IMR-90 (cell line): ENCODE data around the gene AOX1. TPM values are rescaled to one million over a fixed set of nuclear protein-coding genes. Genes with fewer than 3 reads are reported as not detected.
A peak's percentile ranks its signal among the peaks of the same experiment; 100 is the strongest.

Source experiments
- ATAC-seq: fragments of 200-7000 bp; cut with Tn5 transposase; 2 replicates; pipeline ENCODE4 v1.9.1; 2020; ENCODE audit warnings: low read depth, mild to moderate bottlenecking, moderate library complexity
- BruUV-seq: library from RNA; stranded (reverse); fragments of 400-500 nt; replicated peaks from 2 replicates; lab custom pipeline; 2021; lab: Mats Ljungman, UMichigan
- CTCF ChIA-PET: fragments of 300-600 bp; formaldehyde crosslinking; extraction: SDS; loops from one replicate; lab custom pipeline; 2021; ENCODE audit warnings: antibody characterized with exemption; lab: Yijun Ruan, JAX
- POLR2A ChIA-PET: fragments of 300-600 bp; sonication (Branson Sonifier 250); formaldehyde crosslinking; loops from one replicate; lab custom pipeline; 2022; ENCODE audit warnings: antibody characterized with exemption; ENCODE audit not compliant: unreplicated experiment; lab: Charles Lee
- DNase-seq: peaks from one replicate; pipeline ENCODE4 v3.0.0; 2013
- H2AFZ ChIP-seq: replicated peaks from 2 replicates; pipeline ENCODE3; 2013; ENCODE audit warnings: low read length, mild to moderate bottlenecking; ENCODE audit not compliant: poor library complexity
- H2AK5ac ChIP-seq: 2 replicates; pipeline ENCODE4 v1.6.1; 2013; ENCODE audit warnings: low read depth, low read length, inconsistent platforms
- H2AK9ac ChIP-seq: replicated peaks from 2 replicates; pipeline ENCODE3; 2013; ENCODE audit warnings: mild to moderate bottlenecking, low read depth, low read length, moderate library complexity; ENCODE audit not compliant: poor library complexity
- H2BK120ac ChIP-seq: 2 replicates; pipeline ENCODE4 v1.6.1; 2013; ENCODE audit warnings: low read depth, low read length, inconsistent platforms
- H2BK15ac ChIP-seq: 3 replicates; pipeline ENCODE4 v1.6.1; 2013; ENCODE audit warnings: low read depth, low read length, inconsistent platforms
- H2BK20ac ChIP-seq: 2 replicates; pipeline ENCODE4 v1.6.1; 2013; ENCODE audit warnings: low read depth, mild to moderate bottlenecking, inconsistent platforms, low read length, moderate library complexity
- H2BK5ac ChIP-seq: 2 replicates; pipeline ENCODE4 v1.6.1; 2013; ENCODE audit warnings: mild to moderate bottlenecking, low read depth, low read length, inconsistent platforms; ENCODE audit not compliant: poor library complexity, severe bottlenecking
- H3K14ac ChIP-seq: replicated peaks from 2 replicates; pipeline ENCODE4 v1.6.1; 2013; ENCODE audit warnings: low read depth, low read length, inconsistent platforms
- H3K18ac ChIP-seq: 2 replicates; pipeline ENCODE4 v1.6.1; 2013; ENCODE audit warnings: low read depth, low read length, control low read depth
- H3K23ac ChIP-seq: 2 replicates; pipeline ENCODE4 v1.6.1; 2013; ENCODE audit warnings: low read depth, low read length, inconsistent platforms
- H3K27ac ChIP-seq: 2 replicates; pipeline ENCODE4 v1.5.1; 2013; ENCODE audit warnings: mild to moderate bottlenecking, control low read depth, low read length; ENCODE audit not compliant: insufficient read depth
- H3K27me3 ChIP-seq: 2 replicates; pipeline ENCODE4 v1.6.1; 2013; ENCODE audit warnings: low read length; ENCODE audit not compliant: control insufficient read depth, insufficient read depth
- H3K36me3 ChIP-seq: 2 replicates; pipeline ENCODE4 v1.6.1; 2013; ENCODE audit warnings: low read length, mixed read lengths; ENCODE audit not compliant: control insufficient read depth, insufficient read depth
- H3K4ac ChIP-seq: 2 replicates; pipeline ENCODE4 v1.6.1; 2013; ENCODE audit warnings: low read depth, low read length, inconsistent platforms
- H3K4me1 ChIP-seq: 2 replicates; pipeline ENCODE4 v1.6.1; 2013; ENCODE audit warnings: low read length, mixed read lengths; ENCODE audit not compliant: control insufficient read depth, insufficient read depth
- H3K4me2 ChIP-seq: 2 replicates; pipeline ENCODE4 v1.6.1; 2013; ENCODE audit warnings: low read depth, mild to moderate bottlenecking, control low read depth, low read length, moderate library complexity
- H3K4me3 ChIP-seq: 2 replicates; pipeline ENCODE4 v1.5.1; 2013; ENCODE audit warnings: low read depth, mild to moderate bottlenecking, control low read depth, low read length, moderate library complexity; ENCODE audit not compliant: insufficient read depth
- H3K56ac ChIP-seq: 2 replicates; pipeline ENCODE4 v1.6.1; 2013; ENCODE audit warnings: low read length, inconsistent platforms; ENCODE audit not compliant: insufficient read depth; ENCODE audit errors: extremely low read depth
- H3K79me1 ChIP-seq, 2 experiments: 2 replicates each; pipeline ENCODE4 v1.6.1; 2013; ENCODE audit warnings: low read length in 2 of 2, inconsistent platforms in 1 of 2, low read depth in 1 of 2
- H3K9ac ChIP-seq: 2 replicates; pipeline ENCODE4 v1.6.1; 2013; ENCODE audit warnings: low read depth, low read length, control low read depth
- H3K9me1 ChIP-seq: 2 replicates; pipeline ENCODE4 v1.6.1; 2013; ENCODE audit warnings: low read length, inconsistent platforms; ENCODE audit not compliant: insufficient read depth
- H3K9me3 ChIP-seq: 2 replicates; pipeline ENCODE4 v1.6.1; 2013; ENCODE audit warnings: low read length; ENCODE audit not compliant: control insufficient read depth, insufficient read depth
- H4K20me1 ChIP-seq: 2 replicates; pipeline ENCODE4 v1.6.1; 2013; ENCODE audit warnings: low read length, inconsistent platforms; ENCODE audit not compliant: insufficient read depth
- H4K5ac ChIP-seq: 2 replicates; pipeline ENCODE4 v1.6.1; 2013; ENCODE audit warnings: mild to moderate bottlenecking, low read depth, low read length, control low read depth
- H4K8ac ChIP-seq, 2 experiments: 2 replicates each; pipeline ENCODE4 v1.6.1; 2013; ENCODE audit warnings: low read depth in 2 of 2, low read length in 2 of 2, control low read depth in 1 of 2, inconsistent platforms in 1 of 2
- H4K91ac ChIP-seq: 2 replicates; pipeline ENCODE4 v1.6.1; 2013; ENCODE audit warnings: low read depth, low read length, inconsistent platforms; ENCODE audit not compliant: insufficient read depth
- BHLHE40 ChIP-seq: fragments of 150-350 bp; IDR thresholded peaks from 2 replicates; pipeline ENCODE4 v1.6.1; 2016; ENCODE audit warnings: mild to moderate bottlenecking, low read depth, low read length
- CEBPB ChIP-seq: IDR thresholded peaks from 2 replicates; pipeline ENCODE4 v1.6.1; 2012; ENCODE audit warnings: low read depth, low read length, improper control_type of control experiment
- RAD21 ChIP-seq: IDR thresholded peaks from 2 replicates; pipeline ENCODE4 v1.6.1; 2012; ENCODE audit warnings: low read length, improper control_type of control experiment
- RCOR1 ChIP-seq: IDR thresholded peaks from 2 replicates; pipeline ENCODE4 v1.6.1; 2012; ENCODE audit warnings: mild to moderate bottlenecking, low read length, improper control_type of control experiment; ENCODE audit not compliant: insufficient replicate concordance
- SMC3 ChIP-seq: fragments of 150-350 bp; IDR thresholded peaks from 2 replicates; pipeline ENCODE4 v1.6.1; 2016; ENCODE audit warnings: low read depth, mild to moderate bottlenecking, antibody characterized with exemption, low read length, moderate library complexity
- WGBS, 2 experiments: methylation state at CpG; one replicate each; pipeline versions ENCODE4 v1.1.5 to v1.1.7; 2013; ENCODE audit warnings: missing lambda C conversion rate in 2 of 2; ENCODE audit not compliant: insufficient read length in 1 of 2; ENCODE audit errors: extremely low coverage in 2 of 2; 5-methylcytosine and 5-hydroxymethylcytosine counted together
- dilution Hi-C: fragments of 300-500 bp; cut with HindIII; formaldehyde crosslinking; loops from one replicate; pipeline ENCODE4 v1.14.3; 2018; ENCODE audit warnings: low sequenced_read_pairs; ENCODE audit not compliant: unreplicated experiment
- in situ Hi-C: fragments of 300-500 bp; cut with MboI; formaldehyde crosslinking; loops from 3 replicates; pipeline ENCODE4 v1.14.3; 2019; ENCODE audit warnings: low sequenced_read_pairs, inconsistent platforms, mixed read lengths
- intact Hi-C: fragments of 100-400 bp; cut with micrococcal nuclease; formaldehyde crosslinking; loops from 2 replicates; pipeline ENCODE4 v1.10.0; 2022
- polyA plus RNA-seq, 3 experiments: library from polyadenylated mRNA; depleted of rRNA; stranded (reverse); fragments of >200 nt; gene quantifications; 2 replicates each; pipeline ENCODE4 v1.2.3, GENCODE V29; 2012; ENCODE audit warnings: low replicate concordance in 1 of 3
- total RNA-seq: library from RNA; depleted of rRNA; stranded (reverse); fragments of >200 nt; gene quantifications from 2 replicates; pipeline ENCODE4 v1.2.3, GENCODE V29; 2012
- TF ChIP-seq, protein P1 (sequence below): conservative IDR thresholded peaks from 2 replicates; pipeline ENCODE4 v1.5.1; 2012; ENCODE audit warnings: mild to moderate bottlenecking, low read depth, low read length, improper control_type of control experiment

The AOX1 gene
- total and polyA plus RNA-seq, 2 of the 4 experiments (the other 2 are of a cell fraction), result 21.7 to 59.9 TPM

- Histone ChIP-seq H3K56ac (no peak overlapping the region), H4K5ac (no peak overlapping the region), H2AFZ (no peak overlapping the region), H3K9me1 (no peaks in the 10 kb centered on the region), H3K4ac (no peak overlapping the region), H3K36me3 (peaks cover 2% of the 10 kb centered on the region; the same call in 1 of the 2 replicates), H3K23ac (no peak overlapping the region), H3K27me3 (no peaks in the 10 kb centered on the region), H3K9me3 (no peaks in the 10 kb centered on the region), H3K4me2 (no peak overlapping the region), H3K79me1 (peaks cover 4 to 9% of the 10 kb centered on the region in 2 experiments; a peak in 2 of 4 replicates), H2BK120ac (no peak overlapping the region), H4K8ac (no peak overlapping the region), H3K18ac (no peak overlapping the region), H2BK5ac (no peak overlapping the region), H4K91ac (no peak overlapping the region), H3K9ac (no peak overlapping the region), H3K27ac (no peak overlapping the region), H2AK5ac (no peak overlapping the region), H2AK9ac (no peak overlapping the region), H3K4me3 (no peak overlapping the region), H3K14ac (no peak overlapping the region), H2BK15ac (no peak overlapping the region), H4K20me1 (no peaks in the 10 kb centered on the region), H2BK20ac (no peak overlapping the region), H3K4me1 (no peaks in the 10 kb centered on the region)
- TF ChIP-seq RAD21 (peak; percentile 64), RCOR1 (no peak), BHLHE40 (no peak), CEBPB (0 out of 2 replicates have a peak, but pooled peaks have one; percentile 35), SMC3 (peak; percentile 64)
- TF ChIP-seq, protein P1, sequence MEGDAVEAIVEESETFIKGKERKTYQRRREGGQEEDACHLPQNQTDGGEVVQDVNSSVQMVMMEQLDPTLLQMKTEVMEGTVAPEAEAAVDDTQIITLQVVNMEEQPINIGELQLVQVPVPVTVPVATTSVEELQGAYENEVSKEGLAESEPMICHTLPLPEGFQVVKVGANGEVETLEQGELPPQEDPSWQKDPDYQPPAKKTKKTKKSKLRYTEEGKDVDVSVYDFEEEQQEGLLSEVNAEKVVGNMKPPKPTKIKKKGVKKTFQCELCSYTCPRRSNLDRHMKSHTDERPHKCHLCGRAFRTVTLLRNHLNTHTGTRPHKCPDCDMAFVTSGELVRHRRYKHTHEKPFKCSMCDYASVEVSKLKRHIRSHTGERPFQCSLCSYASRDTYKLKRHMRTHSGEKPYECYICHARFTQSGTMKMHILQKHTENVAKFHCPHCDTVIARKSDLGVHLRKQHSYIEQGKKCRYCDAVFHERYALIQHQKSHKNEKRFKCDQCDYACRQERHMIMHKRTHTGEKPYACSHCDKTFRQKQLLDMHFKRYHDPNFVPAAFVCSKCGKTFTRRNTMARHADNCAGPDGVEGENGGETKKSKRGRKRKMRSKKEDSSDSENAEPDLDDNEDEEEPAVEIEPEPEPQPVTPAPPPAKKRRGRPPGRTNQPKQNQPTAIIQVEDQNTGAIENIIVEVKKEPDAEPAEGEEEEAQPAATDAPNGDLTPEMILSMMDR, result peak; percentile 46
- no CpG with 5 or more reads among the region's 1 CpG for WGBS, 2 experiments
- peak; percentile 35 for DNase-seq
- dilution Hi-C loops, result no loop called here
- POLR2A ChIA-PET, result no interaction called here
- in situ Hi-C loops, result no loop called here
- BruUV-seq, result no TSS peak
- CTCF ChIA-PET, result interaction anchor here (0.9 to 1.0 kb wide), 2 partner anchors 9 to 134 kb away, joined by 3 read pairs; no protein-coding TSS in a partner anchor
- intact Hi-C loops, result loop anchor here (10.0 kb wide), 1 partner anchor 604 kb away; no protein-coding TSS in a partner anchor
- ATAC-seq, result peak; percentile 37; the same call in 1 of the 2 replicates
These were observed 7.0 kb upstream of the AOX1 start for GRCh38 chr2:200578778-200579177.
